HL-60 (cell line): ENCODE results near the gene GID4.
A peak's percentile ranks its signal among the peaks of the same experiment; 100 is the strongest.
"Not testable (repeated sequence)": the region's sequence is repeated elsewhere in the genome, so short reads cannot be mapped to it uniquely, and the experiment has no call there.

Experiments
- DNase-seq, 2 experiments: peaks; one replicate each; pipeline ENCODE4 v3.0.0-alpha.2; 2010 to 2020; ENCODE audit warnings: low read depth in 1 of 2, low spot score in 1 of 2
- H3K27ac ChIP-seq: fragments of 250-450 bp; sonication (Bioruptor Pico); replicated peaks from 2 replicates; pipeline ENCODE4 v1.5.1; 2020; ENCODE audit warnings: mild to moderate bottlenecking, moderate library complexity
- H3K27me3 ChIP-seq: fragments of 250-450 bp; sonication (Bioruptor Pico); 2 replicates; pipeline ENCODE4 v1.5.1; 2021; ENCODE audit warnings: mild to moderate bottlenecking, moderate library complexity; ENCODE audit not compliant: insufficient read depth, poor library complexity, severe bottlenecking
- H3K4me3 ChIP-seq: replicated peaks from 2 replicates; pipeline ENCODE4 v1.5.1; 2011; ENCODE audit warnings: mild to moderate bottlenecking, control low read depth, low read length; ENCODE audit not compliant: insufficient read depth
- GABPA ChIP-seq: IDR thresholded peaks from 2 replicates; pipeline ENCODE4 v1.6.1; 2012; ENCODE audit warnings: low read depth
- POLR2AphosphoS5 ChIP-seq: IDR thresholded peaks from 2 replicates; pipeline ENCODE4 v1.6.1; 2012; ENCODE audit warnings: low read depth
- REST ChIP-seq: IDR thresholded peaks from 2 replicates; pipeline ENCODE4 v1.6.1; 2012; ENCODE audit warnings: low read depth; ENCODE audit not compliant: insufficient replicate concordance
- SPI1 ChIP-seq: IDR thresholded peaks from 2 replicates; pipeline ENCODE4 v1.6.1; 2012; ENCODE audit warnings: low read depth, mild to moderate bottlenecking, borderline replicate concordance
- TF ChIP-seq, protein P1 (sequence below): IDR thresholded peaks from one replicate; pipeline ENCODE4 v1.5.1; 2011; ENCODE audit warnings: low read length, control low read depth, inconsistent platforms; ENCODE audit not compliant: insufficient read depth

Gene GID4

GRCh38 chr17:17993366-17993765, 45.8 kb upstream of the GID4 start:
- TF ChIP-seq SPI1 (no peak), POLR2AphosphoS5 (no peak), REST (no peak), GABPA (no peak)
- TF ChIP-seq, protein P1, sequence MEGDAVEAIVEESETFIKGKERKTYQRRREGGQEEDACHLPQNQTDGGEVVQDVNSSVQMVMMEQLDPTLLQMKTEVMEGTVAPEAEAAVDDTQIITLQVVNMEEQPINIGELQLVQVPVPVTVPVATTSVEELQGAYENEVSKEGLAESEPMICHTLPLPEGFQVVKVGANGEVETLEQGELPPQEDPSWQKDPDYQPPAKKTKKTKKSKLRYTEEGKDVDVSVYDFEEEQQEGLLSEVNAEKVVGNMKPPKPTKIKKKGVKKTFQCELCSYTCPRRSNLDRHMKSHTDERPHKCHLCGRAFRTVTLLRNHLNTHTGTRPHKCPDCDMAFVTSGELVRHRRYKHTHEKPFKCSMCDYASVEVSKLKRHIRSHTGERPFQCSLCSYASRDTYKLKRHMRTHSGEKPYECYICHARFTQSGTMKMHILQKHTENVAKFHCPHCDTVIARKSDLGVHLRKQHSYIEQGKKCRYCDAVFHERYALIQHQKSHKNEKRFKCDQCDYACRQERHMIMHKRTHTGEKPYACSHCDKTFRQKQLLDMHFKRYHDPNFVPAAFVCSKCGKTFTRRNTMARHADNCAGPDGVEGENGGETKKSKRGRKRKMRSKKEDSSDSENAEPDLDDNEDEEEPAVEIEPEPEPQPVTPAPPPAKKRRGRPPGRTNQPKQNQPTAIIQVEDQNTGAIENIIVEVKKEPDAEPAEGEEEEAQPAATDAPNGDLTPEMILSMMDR: no peak
- no peak overlapping the region for H3K27ac ChIP-seq
- H3K4me3 ChIP-seq: no peak overlapping the region
- no peaks in the 10 kb centered on the region for H3K27me3 ChIP-seq
- no peak for DNase-seq

DNA sequence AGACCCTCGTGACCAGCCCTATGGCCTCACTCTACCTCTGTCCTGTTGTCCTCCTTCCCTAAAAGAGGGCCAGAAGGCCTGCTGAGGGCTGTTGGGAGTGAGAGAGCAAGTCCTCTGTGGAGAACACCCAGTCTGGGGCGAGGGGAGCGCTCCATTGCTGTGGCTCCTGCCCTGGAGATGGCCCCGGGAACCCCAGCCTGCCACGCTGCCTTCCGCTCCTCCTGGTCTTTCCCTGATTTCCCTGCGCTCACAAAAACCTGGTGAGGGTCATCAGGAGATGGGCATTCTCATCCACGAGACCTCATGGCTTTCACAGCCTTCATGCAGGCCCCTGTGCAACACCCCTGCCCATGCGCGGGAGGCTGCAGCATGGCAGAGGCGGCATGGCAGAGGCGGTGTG, 45.4 kb upstream of the GID4 start:
- Histone ChIP-seq H3K27me3 (no peaks in the 10 kb centered on the region), H3K4me3 (no peak overlapping the region), H3K27ac (no peak overlapping the region)
- TF ChIP-seq GABPA: no peak
- no peak for TF ChIP-seq REST
- TF ChIP-seq, protein P1: no peak
- TF ChIP-seq SPI1: no peak
- TF ChIP-seq POLR2AphosphoS5: no peak
- no peak for DNase-seq

DNA sequence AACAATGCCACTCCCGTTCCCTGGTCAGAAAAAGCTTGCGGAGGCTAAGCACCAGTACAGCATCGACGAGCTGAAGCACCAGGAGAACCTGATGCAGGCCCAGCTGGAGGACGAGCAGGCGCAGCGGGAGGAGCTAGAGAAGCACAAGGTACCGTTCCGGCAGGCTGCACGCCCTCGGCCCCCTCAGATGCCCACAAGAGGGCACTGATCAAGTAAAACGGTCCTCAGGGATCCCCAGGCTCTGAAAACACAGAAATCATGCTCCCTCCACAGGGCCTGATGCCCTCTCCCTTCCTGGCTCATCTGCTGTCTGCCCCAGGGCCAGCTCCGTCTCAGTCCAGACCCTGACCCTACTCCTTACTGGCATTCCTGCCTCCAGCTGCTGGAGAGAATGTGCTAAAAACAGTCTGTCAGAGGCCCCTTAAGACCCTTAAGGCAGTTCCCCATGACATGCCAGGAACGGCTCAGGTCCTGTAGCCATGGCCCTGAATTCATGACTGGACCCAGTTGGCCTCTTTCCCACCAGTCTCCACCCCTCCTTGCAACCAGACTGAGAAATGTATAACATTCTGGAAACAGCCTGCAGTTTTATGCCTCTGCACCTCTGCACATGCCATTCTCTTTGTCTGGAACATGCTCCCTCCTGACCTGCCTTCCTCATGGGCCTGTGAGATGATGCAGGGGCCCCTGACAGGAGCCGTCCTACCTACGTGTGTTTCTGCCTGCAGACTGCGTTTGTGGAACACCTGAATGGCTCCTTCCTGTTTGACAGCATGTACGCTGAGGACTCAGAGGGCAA, 44.7 kb upstream of the GID4 start:
- no peak for TF ChIP-seq GABPA
- Histone ChIP-seq H3K27ac (no peak overlapping the region), H3K4me3 (no peak overlapping the region), H3K27me3 (no peaks in the 10 kb centered on the region)
- DNase-seq: peak in 1 of 2 experiments; percentile 6

- not testable (repeated sequence) for H3K27ac ChIP-seq, H3K27me3 ChIP-seq, H3K4me3 ChIP-seq, DNase-seq
These were observed 43.3 kb upstream of the GID4 start for GRCh38 chr17:17995887-17996286.

GRCh38 chr17:17998934-17999333, 40.3 kb upstream of the GID4 start:
- DNase-seq: no peak
- H3K27ac ChIP-seq: no peak overlapping the region
- H3K27me3 ChIP-seq: no peaks in the 10 kb centered on the region
- TF ChIP-seq SPI1 (no peak), POLR2AphosphoS5 (no peak), REST (no peak)
- TF ChIP-seq, protein P1: no peak
- H3K4me3 ChIP-seq: no peak overlapping the region
